GM18868 (cell line): ENCODE results near the gene TACO1.
A peak's percentile ranks its signal among the peaks of the same experiment; 100 is the strongest.

Experiments used
- ATAC-seq: cut with Tn5 transposase; IDR thresholded peaks from one replicate; pipeline ENCODE4 v1.9.1; 2021; ENCODE audit warnings: mild to moderate bottlenecking, moderate library complexity; ENCODE audit not compliant: unreplicated experiment

Gene TACO1

DNA sequence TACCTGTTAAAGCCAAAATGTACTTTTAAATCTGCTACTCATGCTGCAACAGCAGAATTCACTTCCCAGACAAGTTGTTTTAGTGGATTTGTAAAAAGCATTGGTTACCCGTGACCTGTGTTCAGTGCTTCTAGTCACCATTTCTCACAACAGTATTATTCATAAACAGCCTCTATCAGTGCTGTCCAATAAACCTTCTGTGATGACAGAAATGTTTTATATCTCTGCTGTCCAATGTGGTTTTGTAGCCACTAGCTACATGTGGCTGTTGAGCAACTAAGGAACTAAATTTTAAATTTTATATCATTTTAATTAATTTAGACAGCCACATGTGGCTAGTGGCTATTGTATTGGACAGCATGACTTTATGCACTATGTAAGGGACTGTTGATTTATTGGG, 34.1 kb downstream of the TACO1 start:
- ATAC-seq = no peak

DNA sequence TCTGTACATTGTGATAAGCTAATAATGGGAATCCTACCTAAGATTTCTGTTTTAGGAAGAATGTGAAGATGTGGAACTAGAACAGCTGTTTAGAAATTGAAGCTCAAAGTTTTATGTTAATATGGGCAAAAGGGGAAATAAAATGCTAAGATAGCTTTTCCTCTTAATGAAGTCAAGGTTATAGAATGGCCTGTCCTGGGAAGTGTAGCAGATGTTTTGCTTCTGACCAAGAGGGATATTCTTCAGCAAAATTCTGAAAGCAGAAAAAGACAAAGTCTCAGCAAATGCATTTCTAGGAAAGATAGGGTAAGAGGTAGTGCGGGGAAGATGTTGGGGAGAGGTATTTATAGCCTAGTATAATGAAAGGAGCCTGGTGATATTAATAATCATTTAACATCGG, 34.6 kb downstream of the TACO1 start:
- no peak for ATAC-seq

DNA sequence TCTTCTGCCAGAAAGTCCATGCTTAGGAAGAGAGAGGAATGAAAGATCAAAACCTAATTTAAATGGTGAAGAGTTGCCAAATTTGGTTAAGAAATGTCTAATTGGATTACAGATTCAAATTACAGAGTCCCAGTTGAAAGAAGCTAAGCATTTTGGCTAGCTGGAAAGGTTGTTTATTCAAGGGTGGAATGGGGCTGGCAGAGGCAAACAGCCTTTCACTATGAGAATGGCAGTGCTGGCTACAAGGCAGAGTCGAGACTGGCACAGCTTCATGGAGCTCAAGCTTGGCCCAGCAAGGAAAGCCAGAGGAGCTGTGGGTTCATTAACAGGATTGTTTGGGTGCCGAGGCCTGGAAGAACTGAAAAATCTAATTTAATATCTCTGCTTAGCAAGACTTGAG, 35.1 kb downstream of the TACO1 start:
- no peak for ATAC-seq

DNA sequence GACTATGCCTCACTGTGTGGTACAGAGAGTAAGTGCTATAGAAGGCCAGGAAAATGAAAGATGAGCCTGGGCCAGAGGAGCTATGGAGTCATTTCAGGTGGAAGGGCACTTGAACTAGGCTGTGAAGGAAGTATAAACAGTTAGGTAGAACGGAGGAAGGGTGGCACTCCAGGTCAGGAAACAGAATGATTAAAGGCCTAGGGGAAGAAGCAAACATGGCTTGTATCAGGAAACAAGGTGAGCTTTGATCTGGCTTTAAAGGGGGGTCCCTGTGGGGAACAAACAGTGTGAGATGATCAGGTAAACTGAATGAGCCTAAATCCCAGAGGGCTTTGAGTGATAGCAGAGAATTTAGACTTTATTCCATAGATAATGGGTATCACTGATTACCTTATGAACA, 38.4 kb downstream of the TACO1 start:
- no peak for ATAC-seq

DNA sequence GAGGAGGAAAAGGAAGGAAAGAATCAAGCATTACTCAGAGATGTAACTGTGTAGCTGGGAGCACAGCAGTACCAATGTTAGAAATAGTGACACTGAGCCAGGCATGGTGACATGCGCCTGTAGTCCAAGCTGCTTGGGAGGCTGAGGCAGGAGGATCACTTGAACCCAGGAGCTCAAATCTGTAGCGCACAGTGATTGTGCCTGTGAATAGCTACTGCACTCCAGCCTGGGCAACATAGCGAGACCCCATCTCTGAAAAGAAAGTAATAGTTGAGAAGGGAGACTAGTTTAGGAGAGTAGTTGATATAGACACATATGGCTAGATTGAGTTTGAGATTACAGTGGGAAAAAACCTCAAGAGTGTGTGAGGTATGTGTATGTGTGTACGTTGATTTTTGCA, 39.3 kb downstream of the TACO1 start:
- no peak for ATAC-seq

DNA sequence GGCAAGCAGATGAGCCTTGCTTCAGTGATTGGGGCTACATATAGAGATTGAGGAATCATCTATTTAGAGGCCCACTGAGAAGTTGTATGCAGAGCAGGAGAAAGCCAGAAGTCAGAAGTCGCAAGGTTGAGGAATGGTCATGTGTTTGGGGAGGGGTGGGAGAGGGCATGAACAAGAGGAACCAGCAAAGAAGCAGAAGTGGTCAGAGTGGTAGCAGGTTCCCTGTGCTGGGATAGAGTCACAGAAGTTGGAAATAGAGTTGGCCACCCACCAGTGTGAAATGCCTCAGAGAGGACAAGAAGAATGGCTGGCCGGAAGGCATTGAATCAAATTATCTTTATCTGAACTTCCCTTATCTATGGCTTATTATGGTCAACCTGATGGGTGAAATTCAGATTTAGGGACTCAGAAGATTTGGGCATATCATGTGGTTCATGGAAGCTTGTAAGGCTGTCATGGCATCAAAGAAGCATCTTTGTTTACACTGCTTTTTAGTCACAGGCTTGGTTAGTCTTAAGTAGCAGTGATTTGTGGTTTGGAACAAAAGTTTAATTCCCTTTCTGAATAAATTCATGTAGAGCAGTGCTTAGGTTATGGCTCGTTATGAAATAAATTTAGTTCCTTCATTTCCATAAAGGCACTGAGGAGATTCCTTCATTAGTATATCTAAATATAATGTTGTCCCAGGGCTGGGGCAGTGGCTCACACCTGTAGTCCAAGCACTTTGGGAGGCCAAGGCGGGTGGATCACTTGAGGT, 41.2 kb downstream of the TACO1 start:
- no peak for ATAC-seq

DNA sequence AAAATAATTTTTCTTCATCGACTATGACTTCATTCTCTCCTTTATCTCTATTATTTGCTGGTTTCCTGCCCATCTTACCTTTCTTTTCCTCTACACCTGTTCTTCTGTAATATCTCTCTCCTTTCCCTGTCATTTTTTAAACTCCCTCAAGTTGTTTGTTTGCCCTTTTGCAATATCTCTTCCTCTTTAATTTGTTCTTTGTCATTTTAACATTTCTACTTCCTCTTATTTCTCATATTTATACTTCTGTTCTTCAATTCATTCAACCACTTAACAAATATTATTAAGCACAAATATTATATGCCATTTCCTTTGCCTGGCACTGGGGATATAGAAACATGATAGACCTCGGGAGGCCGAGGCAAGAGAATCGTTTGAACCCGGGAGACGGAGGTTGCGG, 44.2 kb downstream of the TACO1 start:
- no peak for ATAC-seq

DNA sequence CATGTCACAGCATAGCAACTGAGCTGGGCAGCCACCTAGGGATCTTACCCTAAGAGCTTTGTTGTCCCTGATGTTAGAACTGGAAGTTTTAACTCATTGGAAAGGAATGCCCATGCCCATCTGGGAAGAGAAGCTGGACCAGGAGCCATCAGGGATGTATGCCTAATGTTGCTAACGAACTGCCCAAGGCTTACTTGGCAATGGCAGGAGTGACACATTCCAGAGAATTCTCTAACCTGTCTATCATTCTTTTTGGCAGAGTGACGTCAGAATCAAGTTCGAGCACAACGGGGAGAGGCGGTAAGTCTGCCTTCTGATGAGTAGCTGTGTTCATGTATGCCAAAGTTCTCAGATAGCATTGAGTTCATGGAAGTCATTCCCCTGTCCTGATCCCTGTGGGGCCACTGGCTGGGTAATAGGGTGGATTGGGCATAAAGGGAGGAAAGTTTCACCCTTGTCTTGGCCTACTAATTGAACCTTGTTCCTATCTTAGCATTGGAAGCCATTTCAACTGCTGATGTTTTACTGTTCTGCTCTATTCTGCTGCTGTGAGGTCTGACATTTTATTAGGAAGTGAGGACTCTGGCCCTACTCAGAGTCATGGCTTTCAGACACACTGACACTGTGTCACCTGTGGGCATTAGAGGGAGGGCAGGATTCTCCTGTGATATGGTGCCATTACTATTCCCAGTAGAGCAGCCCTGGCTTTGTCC, 45.2 kb downstream of the TACO1 start:
- peak; percentile 59 for ATAC-seq

DNA sequence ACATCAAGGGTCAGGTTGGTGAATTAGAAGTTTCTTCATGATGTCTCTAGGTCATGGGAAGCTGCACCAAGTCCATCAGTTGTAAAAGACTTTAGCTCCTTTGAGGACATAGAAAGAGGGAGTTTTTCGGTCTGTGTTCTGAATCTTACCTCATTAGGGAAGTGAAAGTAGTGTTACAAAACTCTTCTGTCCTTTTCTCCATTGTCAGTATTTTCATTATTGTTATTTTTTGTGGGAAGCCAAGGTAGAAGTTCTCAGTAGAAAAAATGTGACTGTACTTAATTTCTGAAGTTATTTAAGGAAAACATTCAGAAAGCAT, 45.8 kb downstream of the TACO1 start:
- peak; percentile 95 for ATAC-seq

DNA sequence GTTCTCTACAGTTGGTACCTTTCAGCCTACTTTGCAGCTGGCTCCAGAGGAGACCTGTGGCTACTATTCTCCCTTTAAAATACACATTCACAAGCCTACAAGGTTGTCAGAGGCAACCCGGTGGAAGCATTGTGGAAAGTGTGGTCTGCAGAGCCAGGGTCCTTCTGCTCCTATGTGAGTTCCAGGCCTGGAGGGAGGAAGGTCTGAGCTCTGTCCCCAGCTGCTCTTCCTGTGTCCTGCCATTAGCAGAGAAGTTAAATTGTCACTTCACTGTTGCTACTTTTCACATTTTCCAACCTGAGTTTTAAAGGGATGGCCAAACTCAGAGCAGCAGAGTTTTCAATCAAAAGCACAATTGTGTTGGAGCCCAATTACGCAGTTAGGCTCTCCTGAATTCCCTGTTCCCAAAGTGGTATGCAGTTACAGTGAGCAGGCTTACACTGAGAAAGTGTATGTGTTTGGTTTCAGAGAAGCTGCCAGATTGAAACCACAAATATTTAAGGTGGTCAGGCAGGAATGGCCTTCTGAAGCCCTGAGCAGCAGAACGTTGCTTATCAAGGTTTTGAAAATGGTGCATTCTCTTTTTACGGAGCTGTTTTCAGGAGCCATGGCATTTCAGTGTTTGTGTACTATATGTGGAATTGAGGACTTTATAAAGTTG, 46.5 kb downstream of the TACO1 start:
- ATAC-seq = no peak

DNA sequence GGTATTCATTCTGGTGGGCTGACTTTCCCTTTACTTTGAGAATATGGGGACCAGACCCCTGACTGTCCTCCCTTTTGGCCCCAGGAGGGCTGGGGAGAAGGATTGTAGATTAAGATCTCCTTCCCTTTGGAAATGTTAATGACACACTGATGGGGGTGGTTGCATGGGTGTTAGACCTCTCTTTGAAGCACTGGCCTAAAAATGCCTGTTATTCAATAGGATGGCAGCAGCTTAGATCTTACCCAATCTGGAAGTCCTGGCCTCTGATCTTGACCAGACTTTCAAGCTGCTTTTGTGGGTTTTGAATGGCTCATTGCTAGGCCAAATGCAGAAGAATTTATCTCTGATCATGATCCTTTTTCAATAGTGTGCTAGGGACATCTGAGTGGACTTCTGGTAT, 47.2 kb downstream of the TACO1 start:
- no peak for ATAC-seq

DNA sequence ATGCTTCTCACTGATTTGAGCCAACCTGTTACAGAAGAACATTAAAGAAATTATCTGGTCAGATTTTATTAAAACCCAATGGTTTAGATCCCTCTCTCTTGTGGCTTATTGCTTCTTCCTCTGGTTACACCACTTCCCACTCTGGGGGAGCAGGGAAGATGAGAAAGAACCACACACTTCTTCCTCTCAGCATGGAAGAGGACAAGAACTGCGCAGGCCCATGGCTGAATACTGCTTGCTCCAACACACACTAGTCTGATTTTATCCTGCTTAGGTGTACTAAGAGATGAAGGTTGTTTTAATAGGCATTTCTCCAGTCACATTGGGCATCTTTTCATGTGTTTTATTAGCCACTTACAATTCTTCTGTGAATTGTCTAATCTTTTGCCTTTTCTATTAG, 49.1 kb downstream of the TACO1 start:
- ATAC-seq = no peak

DNA sequence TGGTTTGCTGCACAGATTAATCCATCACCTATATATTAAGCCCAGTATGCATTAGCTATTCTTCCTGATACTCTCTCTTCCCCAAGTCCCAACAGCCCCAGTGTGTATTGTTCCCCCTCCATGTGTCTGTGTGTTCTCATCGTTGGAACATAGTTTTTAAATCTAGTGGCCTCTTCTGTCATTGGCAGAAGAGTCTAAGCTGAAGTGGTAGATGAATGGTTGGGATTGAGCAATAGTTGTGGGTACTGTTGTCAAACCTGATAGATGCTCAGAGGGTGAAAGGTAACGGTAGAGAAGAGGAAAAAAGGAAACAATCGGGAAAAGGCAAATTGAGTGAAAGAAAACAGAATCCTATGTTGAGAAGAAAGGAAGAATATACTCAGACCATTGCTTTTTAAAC, 51.4 kb downstream of the TACO1 start:
- no peak for ATAC-seq

DNA sequence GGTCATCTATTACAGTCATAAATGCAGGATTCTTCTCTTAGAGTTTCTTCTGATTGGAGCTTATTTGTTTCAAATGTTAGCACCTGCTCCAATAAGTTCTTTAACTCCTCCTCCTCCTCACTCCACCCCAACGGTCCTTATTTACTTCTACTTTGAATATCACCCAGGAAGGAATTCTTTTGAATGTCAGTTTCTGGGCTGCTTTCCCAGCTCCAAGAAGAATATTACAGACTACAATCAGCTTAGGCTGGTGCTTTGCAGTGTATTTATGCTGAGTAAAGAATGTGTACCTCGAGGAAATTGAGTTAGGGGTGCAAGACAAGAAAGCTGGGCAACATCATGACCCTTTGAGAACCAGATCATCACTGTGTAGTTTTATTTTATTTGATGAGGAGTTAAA, 52.4 kb downstream of the TACO1 start:
- ATAC-seq = no peak

DNA sequence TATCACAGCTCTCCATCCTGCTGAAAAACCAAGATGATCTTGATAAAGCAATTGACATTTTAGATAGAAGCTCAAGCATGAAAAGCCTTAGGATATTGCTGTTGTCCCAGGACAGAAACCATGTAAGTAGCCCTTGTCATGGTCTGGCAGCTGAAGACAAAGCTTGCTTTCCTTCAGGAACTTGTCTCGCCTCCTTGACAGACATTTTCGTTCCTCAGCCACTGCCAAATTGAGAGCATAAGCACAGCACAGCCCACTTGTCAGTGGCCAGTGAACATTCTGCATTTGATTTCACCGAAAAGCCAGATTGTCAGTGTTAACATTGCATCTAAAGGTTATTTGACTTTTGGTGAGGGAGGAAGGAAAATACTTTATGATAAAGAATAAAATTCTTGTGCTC, 57.1 kb downstream of the TACO1 start:
- ATAC-seq = no peak
